ENCODE data around the gene C1orf105.

Gene C1orf105

DNA sequence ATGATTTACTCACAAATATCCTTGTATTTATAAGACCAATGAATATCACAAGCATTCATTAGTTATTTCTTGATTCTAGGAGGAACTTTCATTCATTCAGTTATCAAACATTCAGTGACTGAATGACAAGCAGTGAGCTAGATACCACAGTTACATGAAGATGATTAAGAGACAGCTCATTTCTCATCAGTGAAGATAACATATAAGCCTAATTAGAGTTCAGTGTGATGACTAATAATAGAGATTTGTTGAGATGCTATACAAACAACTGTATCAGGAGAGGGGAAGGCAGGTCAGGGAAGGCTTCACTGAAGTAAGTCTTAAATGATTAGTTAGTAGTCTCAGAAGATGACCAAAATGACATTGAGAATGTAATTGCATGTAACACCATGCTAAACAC, 14.6 kb upstream of the C1orf105 start:
- no peak overlapping the region for H3K4me3 ChIP-seq (ENCODE audit: low read depth, low read length)
- DNase-seq (ENCODE audit: low read depth): no peak
- TF ChIP-seq, protein P1, sequence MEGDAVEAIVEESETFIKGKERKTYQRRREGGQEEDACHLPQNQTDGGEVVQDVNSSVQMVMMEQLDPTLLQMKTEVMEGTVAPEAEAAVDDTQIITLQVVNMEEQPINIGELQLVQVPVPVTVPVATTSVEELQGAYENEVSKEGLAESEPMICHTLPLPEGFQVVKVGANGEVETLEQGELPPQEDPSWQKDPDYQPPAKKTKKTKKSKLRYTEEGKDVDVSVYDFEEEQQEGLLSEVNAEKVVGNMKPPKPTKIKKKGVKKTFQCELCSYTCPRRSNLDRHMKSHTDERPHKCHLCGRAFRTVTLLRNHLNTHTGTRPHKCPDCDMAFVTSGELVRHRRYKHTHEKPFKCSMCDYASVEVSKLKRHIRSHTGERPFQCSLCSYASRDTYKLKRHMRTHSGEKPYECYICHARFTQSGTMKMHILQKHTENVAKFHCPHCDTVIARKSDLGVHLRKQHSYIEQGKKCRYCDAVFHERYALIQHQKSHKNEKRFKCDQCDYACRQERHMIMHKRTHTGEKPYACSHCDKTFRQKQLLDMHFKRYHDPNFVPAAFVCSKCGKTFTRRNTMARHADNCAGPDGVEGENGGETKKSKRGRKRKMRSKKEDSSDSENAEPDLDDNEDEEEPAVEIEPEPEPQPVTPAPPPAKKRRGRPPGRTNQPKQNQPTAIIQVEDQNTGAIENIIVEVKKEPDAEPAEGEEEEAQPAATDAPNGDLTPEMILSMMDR (IDR thresholded peaks at IDR 0.05; ENCODE audit: insufficient read depth, low read depth, low read length, missing control alignments): no peak

- H3K4me3 ChIP-seq (ENCODE audit: low read depth, low read length): no peak overlapping the region
- no peak for DNase-seq (ENCODE audit: low read depth)
- TF ChIP-seq, protein P1 (IDR thresholded peaks at IDR 0.05; ENCODE audit: insufficient read depth, low read depth, low read length, missing control alignments): no peak
These were observed 13.5 kb upstream of the C1orf105 start for GRCh38 chr1:172406968-172407367.

- DNase-seq (ENCODE audit: low read depth): no peak
- TF ChIP-seq, protein P1 (IDR thresholded peaks at IDR 0.05; ENCODE audit: insufficient read depth, low read depth, low read length, missing control alignments): no peak
- H3K4me3 ChIP-seq (ENCODE audit: low read depth, low read length): no peak overlapping the region
These were observed 11.5 kb upstream of the C1orf105 start for GRCh38 chr1:172408958-172409357.

DNA sequence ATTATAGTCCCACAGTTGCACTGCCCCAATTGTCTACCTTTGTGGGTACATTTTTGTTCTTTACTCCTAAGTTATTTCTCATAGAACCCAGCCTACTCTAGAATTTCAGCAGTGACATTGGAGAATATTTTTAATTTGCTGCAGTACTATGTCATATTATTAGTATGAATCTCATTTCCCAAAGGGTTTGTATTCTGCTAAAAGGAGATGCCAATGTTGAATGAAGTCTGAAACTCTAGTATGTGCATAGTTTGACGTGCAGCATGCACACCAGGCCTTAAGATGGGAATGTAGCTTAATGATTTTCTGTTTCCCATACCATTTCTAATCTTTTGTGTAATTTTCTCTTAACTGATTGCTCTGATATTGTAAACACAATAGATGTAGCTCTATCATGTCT, 10.5 kb upstream of the C1orf105 start:
- no peak overlapping the region for H3K4me3 ChIP-seq (ENCODE audit: low read depth, low read length)
- TF ChIP-seq, protein P1 (IDR thresholded peaks at IDR 0.05; ENCODE audit: insufficient read depth, low read depth, low read length, missing control alignments): no peak
- no peak for DNase-seq (ENCODE audit: low read depth)

- TF ChIP-seq, protein P1 (IDR thresholded peaks at IDR 0.05; ENCODE audit: insufficient read depth, low read depth, low read length, missing control alignments): no peak
- DNase-seq (ENCODE audit: low read depth): peak; percentile 47
- no peak overlapping the region for H3K4me3 ChIP-seq (ENCODE audit: low read depth, low read length)
These were observed 8.6 kb upstream of the C1orf105 start for GRCh38 chr1:172411791-172412338.

- TF ChIP-seq, protein P1 (IDR thresholded peaks at IDR 0.05; ENCODE audit: insufficient read depth, low read depth, low read length, missing control alignments): no peak
- no peak overlapping the region for H3K4me3 ChIP-seq (ENCODE audit: low read depth, low read length)
- DNase-seq (ENCODE audit: low read depth): no peak
These were observed 6.2 kb upstream of the C1orf105 start for GRCh38 chr1:172414331-172414730.

DNA sequence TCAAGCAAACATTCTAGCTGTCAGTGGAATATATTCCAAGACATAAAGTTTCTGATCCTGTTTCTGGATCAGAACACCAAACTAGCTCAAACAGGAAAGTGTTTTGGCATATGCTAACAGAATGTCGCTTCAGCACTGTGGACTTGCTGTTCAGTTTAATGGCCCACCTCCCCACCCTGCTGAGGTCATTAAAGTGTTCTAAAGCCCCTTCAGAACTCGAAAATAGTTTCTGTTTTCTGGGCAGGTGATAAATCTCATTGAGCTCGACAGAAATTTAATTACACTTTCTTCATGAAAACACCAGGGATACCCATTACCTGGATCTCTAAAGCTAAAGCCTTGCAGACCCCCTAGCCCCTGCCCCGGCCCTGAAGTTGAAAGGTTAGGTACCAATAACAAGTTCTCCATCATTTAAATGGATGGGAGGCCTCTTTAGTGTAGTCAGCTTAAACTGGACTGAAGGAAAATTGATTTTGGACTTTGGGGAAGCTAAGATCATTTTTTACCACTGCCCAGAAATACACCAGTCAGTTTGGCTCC, 3.9 kb upstream of the C1orf105 start:
- no peak overlapping the region for H3K4me3 ChIP-seq (ENCODE audit: low read depth, low read length)
- DNase-seq (ENCODE audit: low read depth): no peak
- TF ChIP-seq, protein P1 (IDR thresholded peaks at IDR 0.05; ENCODE audit: insufficient read depth, low read depth, low read length, missing control alignments): no peak

All from GM12865 (cell line).